HG02981 (cell line): ENCODE data around the gene HECW1.
"Not testable (repeated sequence)": the region's sequence is repeated elsewhere in the genome, so short reads cannot be mapped to it uniquely, and the experiment has no call there.

Experiments
- ATAC-seq: cut with Tn5 transposase; IDR thresholded peaks from one replicate; pipeline ENCODE4 v1.9.1; 2021; ENCODE audit warnings: mild to moderate bottlenecking, moderate library complexity; ENCODE audit not compliant: unreplicated experiment

Gene HECW1

DNA sequence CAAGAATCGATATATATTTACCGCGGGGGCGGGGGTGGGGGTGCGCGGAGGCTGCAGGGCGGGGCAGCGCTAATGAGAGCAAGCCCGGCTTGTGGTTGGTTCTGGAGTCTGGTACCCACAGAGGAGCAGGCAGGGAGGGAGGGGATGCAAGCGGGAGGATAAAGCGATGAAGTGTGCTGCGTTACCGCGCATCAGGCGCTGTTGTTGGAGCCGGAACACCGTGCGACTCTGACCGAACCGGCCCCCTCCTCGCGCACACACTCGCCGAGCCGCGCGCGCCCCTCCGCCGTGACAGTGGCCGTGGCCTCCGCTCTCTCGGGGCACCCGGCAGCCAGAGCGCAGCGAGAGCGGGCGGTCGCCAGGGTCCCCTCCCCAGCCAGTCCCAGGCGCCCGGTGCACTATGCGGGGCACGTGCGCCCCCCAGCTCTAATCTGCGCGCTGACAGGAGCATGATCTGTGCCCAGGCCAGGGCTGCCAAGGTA is at the start of gene HECW1:
Gene HECW1 (plus strand): TSS at position 189 of the 482 bp plus-strand sequence. CDS start 131,259 bp downstream, outside the sequence.
- ATAC-seq, result no peak

DNA sequence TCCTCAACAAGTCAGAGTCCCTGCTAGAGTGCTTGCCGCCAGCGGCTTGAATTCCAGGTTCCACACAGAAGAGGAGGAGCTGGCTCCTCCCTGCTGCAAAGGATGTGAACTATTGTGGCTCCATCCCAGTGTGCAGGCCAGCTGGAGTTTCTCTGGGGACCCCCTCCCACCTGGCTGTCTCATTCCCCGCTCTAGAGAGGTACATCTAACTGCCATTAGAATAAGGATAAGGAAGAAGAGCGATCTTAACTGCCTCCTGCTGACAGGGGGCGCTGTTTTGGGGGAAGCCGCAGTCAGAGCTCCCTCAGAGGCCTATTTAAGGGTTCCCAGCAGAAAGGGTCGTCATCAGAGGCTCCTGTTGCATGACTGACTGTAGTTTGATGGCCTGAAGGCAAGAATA is 40.8 kb upstream of the HECW1 start:
- ATAC-seq, result no peak

DNA sequence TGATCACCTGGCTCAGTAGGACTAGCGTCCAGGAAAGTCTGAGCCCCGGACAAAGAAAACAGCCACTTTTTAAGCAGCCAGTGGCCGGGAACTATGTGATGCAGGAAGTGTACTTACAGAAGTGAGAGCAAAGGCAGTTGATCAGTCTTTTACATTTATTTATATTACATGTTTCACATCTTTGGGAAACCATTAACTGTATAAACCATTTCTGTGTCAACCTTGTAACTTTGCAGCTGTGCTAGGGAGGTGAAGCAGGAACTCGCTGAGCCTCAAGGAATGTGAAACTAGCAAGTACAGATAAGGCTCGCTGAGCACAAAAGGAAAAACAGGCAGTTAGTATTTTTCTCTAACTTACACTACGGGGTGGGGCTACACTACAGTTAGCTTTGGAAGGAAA is 39.9 kb upstream of the HECW1 start:
- peak; percentile 49 for ATAC-seq

DNA sequence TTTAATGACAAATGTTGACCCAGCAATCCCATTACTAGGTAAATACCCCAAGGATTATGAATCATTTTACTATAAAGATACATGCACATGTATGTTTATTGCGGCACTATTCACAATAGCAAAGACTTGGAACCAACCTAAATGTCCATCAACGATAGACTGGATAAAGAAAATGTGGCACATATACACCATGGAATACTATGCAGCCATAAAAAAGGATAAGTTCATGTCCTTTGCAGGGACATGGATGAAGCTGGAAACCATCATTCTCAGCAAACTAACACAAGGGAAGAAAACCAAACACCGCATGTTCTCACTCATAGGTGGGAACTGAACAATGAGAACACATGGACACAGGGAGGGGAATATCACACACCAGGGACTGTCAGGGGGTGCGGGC is 38.6 kb upstream of the HECW1 start:
- ATAC-seq, result not testable (repeated sequence)

DNA sequence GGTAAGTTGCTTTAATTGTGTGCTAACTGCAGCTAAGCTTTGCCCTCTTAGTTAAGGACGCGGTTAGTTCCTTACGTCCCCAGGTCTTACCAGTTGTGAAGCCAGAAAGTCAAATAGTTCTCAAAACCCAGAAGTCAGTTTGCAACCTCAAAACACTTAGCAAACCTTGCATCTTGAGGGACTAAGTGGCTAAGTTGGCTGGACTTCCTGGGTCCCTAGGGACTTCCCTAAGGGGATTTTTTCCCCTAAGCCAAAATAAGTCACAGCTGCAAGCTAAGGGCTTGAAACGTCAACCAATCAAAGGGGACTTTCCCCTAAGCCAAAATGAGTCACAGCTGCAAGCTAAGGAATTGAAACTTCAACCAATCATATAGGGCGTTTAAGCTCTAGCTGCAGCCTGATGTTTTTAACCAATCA is 36.2 kb upstream of the HECW1 start:
- peak; percentile 51 for ATAC-seq

DNA sequence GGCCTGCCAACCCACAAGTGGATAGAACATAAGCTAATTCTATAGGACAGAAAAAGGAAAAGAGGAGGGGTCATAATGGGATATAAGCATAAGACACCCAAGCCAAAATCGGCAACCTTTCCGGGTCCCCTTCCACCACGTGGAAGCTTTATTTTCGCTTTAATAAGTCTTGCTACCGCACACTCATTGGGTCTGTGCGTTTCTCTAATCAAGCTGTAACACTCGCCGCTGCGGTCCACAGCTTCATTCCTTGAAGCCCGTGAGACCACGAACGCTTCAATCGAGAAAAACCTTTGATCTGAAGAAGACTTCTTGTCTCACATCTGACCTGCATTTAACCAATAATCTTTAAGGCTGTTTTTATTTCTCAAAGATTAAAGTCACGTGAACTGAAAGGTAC is 35.8 kb upstream of the HECW1 start:
- ATAC-seq, result no peak

DNA sequence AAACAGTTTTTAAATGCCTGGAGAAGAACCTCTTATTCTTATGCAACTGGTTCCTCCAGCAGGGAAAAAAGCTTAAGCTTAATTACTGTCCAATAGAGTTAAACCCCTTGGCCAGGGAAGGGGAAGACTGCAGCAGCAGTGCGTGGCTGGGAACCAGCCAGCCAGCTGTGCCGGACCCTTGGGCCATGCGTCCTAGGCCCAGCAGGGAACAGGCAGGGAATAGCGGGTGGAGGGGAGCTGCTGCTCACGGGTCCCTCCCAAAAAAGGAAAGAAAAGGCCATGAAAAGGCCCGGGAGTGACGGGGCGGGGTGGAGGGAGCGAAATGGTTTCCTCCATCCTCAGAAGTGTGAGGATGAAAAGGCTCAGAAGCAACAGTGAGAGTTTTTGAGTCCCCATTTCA is 35.2 kb upstream of the HECW1 start:
- ATAC-seq, result no peak

DNA sequence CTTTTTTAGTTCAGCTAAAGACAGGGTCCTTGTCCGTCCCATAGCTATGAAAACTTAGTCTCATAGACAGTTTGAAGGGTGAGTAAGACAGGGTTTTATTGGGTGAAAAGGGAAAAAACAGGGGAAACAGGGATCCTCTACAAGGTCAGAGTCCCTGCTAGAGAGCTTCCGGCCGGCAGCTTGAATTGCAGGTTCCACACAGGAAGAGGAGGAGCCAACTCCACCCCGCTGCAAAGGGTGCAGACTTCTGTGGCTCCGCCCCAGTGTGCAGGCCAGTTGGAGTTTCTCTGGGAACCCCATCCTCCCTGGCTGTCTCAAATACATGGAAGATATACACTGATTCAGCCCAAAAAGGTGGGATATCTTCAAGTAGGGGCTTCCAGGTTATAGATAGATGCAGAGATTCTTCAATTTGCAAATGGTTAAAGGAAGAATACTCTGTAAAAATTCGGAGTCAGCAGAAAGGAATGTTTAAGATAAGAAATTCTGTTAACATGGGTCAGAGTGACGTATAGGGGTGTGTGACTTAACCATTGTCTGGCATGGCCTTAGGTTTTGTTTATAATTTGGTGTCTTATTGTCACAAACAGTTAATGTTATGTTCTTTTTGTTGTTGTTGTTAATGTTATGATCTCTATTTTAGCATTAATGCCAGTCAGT is 34.6 kb upstream of the HECW1 start:
- ATAC-seq, result no peak

DNA sequence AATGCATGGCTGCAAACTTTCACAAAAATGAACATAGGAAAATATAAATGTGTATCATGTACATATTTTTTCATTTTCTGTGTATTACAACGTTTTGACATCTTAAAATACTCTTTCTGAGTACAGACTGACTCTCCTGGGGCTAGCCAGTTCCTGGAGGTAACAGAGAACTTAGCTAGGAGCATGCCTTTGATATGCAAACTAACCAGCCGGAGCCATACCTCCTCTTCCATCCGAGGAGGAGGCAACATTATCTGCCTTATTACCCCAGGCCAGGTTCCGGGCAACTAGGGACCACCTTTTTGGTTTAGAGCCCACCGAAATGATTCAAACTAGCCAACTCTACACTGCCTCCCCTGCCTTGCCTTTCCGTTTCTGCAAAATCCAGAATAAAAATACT is 33.7 kb upstream of the HECW1 start:
- no peak for ATAC-seq

DNA sequence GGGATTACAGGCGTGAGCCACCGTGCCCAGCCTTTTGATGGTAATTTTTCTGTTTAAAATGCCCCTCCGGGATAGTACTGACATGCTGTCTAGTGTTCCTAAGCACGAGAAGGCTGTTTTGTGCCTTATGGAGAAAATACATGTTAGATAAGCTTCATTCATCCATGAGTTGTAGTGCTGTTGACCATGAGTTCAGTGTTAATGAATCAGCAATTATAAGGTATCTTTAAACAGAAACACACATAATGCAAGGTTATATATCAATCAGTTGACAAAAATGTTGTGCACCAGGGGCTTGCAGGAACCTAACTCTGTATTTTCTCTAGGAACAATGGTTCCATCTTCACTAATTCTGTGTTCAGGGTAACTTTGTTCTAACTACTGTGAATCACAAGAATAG is 30.8 kb upstream of the HECW1 start:
- no peak for ATAC-seq

DNA sequence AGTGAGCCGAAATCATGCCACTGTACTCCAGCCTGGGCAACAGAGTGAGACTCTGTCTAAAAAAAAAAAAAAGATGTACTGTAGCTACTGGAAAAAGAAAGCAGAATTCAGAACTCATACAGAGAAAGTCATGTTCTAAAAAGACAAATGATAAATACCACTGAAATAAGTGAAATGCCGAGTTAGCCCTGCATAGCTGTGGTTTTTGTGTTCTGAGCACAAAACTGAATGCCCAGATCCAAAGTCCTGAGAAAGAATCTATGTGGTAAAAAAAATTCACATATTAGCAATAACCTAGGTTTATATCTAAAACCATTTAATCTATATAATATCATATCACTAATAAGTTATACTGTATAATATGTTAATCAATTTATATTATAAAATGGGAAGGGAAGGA is 29.3 kb upstream of the HECW1 start:
- no peak for ATAC-seq

DNA sequence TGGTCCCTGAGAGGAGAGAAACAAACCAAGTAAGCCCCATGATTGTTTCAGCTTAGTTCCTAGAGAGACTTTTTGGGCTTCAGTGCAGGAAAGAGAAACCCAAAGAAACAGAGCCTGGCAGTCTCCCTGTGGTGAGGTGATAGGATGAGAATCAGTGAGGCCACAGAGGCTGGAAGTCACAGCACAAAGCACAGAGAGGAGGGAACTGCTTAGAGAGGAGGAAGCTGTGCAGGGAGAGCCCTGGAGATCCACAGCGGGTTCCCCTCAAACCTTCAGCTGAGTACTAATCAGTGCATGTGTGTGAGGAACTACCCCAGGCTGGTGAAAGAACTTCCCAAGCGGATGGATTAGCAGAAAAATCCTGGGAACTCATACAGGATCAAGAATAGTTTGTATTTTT is 27.4 kb upstream of the HECW1 start:
- no peak for ATAC-seq

DNA sequence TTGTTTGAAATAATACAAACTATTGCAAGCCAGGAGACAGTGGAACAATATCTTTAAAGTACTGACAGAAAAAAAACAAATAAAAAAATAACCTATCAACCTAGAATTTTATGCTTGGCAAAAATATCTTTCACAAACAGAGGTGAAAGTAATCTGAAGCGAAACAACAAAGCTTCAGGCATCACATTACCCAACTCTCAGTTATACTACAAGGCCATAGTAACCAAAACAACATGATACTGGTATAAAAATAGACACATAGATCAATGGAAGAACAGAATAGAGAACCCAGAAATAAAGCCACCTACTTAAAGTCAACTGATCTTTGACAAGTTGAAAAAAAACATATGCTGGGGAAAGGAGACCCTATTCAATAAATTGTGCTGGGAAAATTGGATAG is 26.5 kb upstream of the HECW1 start:
- no peak for ATAC-seq

DNA sequence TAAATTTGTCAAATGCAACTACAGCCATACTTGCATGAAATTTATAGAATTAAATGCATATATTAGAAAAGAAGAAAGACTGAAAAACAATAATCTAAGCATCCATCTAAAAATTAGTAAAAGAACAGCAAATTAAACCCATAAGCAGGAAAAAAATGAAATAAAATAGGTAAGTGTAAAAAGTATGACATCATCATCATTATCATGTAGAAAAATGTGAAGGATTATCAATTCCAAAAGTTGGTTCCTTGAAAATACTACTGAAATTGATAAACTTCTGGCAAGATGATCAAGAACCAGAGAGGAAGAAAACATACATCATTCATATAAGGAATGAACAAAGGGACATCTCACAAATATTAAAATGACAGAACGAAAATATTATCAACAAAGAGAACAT is 19.6 kb upstream of the HECW1 start:
- ATAC-seq, result no peak

DNA sequence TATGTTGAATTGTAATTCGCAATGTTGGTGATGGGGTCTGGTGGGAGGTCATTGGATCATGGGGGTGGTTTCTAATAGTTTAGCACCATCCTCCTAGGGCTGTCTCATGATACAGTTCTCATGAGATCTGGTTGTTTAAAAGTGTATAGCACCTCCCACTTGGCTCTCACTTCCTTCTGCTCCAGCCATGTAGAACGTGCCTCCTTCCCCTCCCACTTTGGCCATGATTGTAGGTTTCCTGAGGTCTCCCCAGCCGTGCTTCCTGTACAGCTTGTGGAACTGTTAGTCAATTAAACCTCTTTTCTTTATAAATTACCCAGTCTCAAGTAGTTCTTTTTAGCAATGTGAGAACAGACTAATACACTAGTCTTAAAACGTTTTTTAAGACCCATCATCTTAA is 15.6 kb upstream of the HECW1 start:
- no peak for ATAC-seq

DNA sequence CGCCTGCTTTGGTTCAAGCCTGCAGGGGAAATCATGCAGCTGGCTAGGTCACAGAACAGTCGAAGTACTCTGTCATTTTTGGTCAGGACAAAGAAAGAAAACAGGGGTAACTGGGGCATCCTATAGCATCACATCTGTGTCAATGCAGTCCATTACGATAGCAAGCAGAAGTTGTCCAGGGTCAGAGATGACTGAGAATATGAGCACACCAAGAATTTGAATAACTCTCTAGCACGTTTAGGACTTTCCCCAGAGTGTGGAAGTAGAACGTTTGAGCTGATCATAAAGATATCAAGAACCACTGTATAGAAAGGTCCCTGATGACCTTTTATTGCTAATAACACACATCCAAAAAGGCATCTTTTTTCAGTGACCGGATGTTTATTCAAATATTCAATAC is 12.7 kb upstream of the HECW1 start:
- no peak for ATAC-seq

DNA sequence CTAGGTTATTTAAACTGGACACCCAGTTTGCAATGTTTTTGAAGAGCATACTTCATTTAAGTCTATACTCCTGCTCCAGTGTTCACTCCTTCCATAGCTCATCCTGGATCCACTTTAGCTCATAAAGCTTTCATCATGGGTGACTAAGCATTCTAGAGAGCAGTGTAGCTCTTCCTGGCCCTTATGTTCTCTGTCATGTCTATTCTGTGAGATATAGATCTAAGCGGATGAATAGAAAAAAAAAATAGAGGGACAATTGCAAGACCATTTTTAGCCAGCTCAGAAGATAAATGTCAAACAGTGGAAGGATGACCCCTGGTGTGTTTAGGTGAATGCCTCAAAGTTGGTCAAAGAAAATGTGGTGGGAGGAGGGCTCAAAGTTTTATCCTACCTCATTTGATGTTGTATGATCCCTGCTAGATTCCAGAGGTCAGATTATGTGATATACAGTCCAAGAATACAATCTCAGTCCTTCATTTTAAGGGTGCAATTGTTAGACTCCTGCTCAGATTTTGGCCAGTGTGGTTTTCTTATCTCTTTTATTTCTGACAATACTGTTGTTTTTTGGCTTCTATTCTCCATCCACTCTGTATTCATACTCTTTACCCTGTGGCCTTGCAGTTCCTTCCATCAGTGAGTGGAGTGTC is 7.5 kb upstream of the HECW1 start:
- no peak for ATAC-seq

DNA sequence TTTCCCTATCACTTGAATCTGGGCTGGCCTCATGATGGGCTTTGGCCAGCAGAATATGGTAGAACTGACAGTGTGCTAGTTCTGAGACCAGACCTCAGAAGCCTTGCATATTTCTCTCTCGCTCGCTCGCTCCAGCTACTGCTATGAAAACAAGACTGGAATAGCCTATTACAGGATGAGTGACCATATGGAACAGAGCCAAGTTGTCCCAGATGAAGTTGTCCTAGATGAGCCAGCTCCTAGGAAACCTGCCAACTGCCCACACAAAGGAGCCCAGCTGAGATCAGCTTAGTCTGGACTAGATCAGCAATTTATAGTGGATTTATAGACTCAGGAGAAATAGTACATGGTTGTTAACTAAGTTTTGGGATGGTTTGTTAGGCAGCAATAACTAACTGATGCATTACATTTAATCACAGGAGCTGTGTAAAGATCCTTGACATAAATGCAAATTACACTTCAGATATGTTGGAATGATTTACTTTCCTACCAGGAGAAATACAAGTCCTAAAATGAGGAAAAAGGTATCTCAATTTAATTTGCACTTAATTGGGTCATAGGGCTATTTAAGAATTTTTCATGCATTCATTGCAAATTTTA is 6.8 kb upstream of the HECW1 start:
- ATAC-seq, result no peak

DNA sequence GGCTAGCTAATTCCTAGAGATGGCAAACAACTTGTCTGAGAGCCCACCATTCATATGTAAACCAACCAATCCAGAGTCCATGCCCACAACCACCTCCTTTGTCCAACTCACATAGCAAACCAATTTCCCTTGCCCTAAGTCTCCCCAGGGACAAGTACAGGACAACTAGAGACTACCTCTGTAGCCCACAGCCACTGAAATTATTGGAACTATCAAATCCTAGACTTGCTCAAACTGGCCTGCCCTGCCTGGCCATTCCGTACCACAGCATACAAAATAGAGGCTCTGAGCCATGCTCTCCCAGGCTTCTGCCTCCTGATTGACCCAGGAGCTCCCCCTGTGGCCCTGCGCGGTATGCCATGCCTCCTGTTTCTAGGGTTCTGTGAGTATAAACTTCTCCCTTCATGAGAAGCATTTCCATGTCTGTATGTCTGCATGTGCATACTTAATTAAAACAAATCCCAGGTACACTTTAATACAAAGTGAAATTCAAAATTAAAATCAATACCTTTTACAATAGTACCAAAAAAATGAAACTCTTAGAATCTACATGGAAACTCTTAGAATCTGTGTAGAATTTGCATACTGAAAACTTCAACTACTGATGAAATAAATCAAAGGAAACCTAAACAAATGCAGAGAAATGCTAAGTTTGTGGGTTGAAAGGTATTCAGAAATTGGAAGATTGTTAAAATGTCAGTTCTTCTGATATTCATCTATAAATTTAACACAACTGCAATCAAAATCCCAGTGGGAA is 4.0 kb upstream of the HECW1 start:
- ATAC-seq, result peak; percentile 96

DNA sequence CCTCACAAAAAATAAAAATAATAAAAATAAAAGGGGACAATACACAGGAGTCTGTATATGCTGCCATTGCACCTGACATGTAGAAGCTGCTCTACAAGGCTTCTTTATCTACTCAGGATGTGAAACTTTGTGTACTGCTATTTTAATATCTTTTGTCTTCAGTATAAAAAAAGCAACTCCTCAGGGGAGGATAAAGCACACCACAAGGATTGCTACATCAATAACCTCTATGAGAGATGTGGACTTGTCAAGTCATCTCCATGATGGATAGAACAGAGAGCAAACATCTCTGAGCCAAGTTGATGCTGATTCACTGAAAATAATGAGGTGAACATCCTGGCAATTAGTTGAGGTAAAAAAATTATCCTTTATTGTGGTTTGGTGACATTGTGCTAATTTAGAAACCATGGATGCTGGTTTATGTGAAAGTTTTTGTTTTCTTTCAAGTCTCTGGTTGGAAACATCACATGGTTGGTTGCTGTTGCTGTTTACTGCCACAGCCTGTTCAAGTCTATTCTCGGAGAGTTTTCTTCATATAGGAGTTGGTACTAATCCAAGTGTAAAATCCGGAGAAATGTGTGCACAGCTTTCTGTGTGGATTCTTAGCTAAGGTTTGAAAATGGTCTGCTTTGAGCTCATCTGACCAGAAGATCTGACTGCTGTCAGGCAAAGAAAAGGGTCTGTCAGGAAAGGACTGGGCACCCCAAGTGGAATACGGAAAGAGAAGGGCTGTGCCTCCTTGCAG is 1.5 kb upstream of the HECW1 start:
- ATAC-seq, result no peak
